HL-60 (cell line): ENCODE results near the gene RPH3AL.
"Not testable (repeated sequence)": the region's sequence is repeated elsewhere in the genome, so short reads cannot be mapped to it uniquely, and the experiment has no call there.

ENCODE experiments used
- DNase-seq, 2 experiments: peaks; one replicate each; pipeline ENCODE4 v3.0.0-alpha.2; 2010 to 2020; ENCODE audit warnings: low read depth in 1 of 2, low spot score in 1 of 2
- H3K27ac ChIP-seq: fragments of 250-450 bp; sonication (Bioruptor Pico); replicated peaks from 2 replicates; pipeline ENCODE4 v1.5.1; 2020; ENCODE audit warnings: mild to moderate bottlenecking, moderate library complexity
- H3K27me3 ChIP-seq: fragments of 250-450 bp; sonication (Bioruptor Pico); 2 replicates; pipeline ENCODE4 v1.5.1; 2021; ENCODE audit warnings: mild to moderate bottlenecking, moderate library complexity; ENCODE audit not compliant: insufficient read depth, poor library complexity, severe bottlenecking
- H3K4me3 ChIP-seq: replicated peaks from 2 replicates; pipeline ENCODE4 v1.5.1; 2011; ENCODE audit warnings: mild to moderate bottlenecking, control low read depth, low read length; ENCODE audit not compliant: insufficient read depth
- CTCF ChIP-seq: IDR thresholded peaks from one replicate; pipeline ENCODE4 v1.5.1; 2011; ENCODE audit warnings: low read length, control low read depth, inconsistent platforms; ENCODE audit not compliant: insufficient read depth
- GABPA ChIP-seq: IDR thresholded peaks from 2 replicates; pipeline ENCODE4 v1.6.1; 2012; ENCODE audit warnings: low read depth
- POLR2AphosphoS5 ChIP-seq: IDR thresholded peaks from 2 replicates; pipeline ENCODE4 v1.6.1; 2012; ENCODE audit warnings: low read depth
- REST ChIP-seq: IDR thresholded peaks from 2 replicates; pipeline ENCODE4 v1.6.1; 2012; ENCODE audit warnings: low read depth; ENCODE audit not compliant: insufficient replicate concordance
- SPI1 ChIP-seq: IDR thresholded peaks from 2 replicates; pipeline ENCODE4 v1.6.1; 2012; ENCODE audit warnings: low read depth, mild to moderate bottlenecking, borderline replicate concordance

The RPH3AL gene

GRCh38 chr17:173166-173911 is 179.3 kb downstream of the RPH3AL start:
- no peak overlapping the region for H3K27ac ChIP-seq
- no peak for TF ChIP-seq GABPA
- TF ChIP-seq CTCF, result no peak
- DNase-seq, result no peak
- no peak overlapping the region for H3K4me3 ChIP-seq
- no peaks in the 10 kb centered on the region for H3K27me3 ChIP-seq

GRCh38 chr17:172401-172800 is 180.2 kb downstream of the RPH3AL start:
- DNase-seq, result no peak
- Histone ChIP-seq H3K4me3 (no peak overlapping the region), H3K27me3 (no peaks in the 10 kb centered on the region), H3K27ac (no peak overlapping the region)
- TF ChIP-seq SPI1, result no peak
- TF ChIP-seq REST, result no peak
- no peak for TF ChIP-seq GABPA
- no peak for TF ChIP-seq POLR2AphosphoS5
- no peak for TF ChIP-seq CTCF

GRCh38 chr17:171871-172270 is 180.7 kb downstream of the RPH3AL start:
- DNase-seq, result no peak
- no peaks in the 10 kb centered on the region for H3K27me3 ChIP-seq
- H3K27ac ChIP-seq, result no peak overlapping the region
- TF ChIP-seq CTCF (no peak), GABPA (no peak), REST (no peak), POLR2AphosphoS5 (no peak), SPI1 (no peak)
- no peak overlapping the region for H3K4me3 ChIP-seq

- Histone ChIP-seq H3K27me3 (no peaks in the 10 kb centered on the region), H3K27ac (no peak overlapping the region), H3K4me3 (no peak overlapping the region)
- no peak for DNase-seq
- TF ChIP-seq GABPA, result no peak
- no peak for TF ChIP-seq CTCF
- TF ChIP-seq REST, result no peak
- no peak for TF ChIP-seq SPI1
- no peak for TF ChIP-seq POLR2AphosphoS5
Measured at GRCh38 chr17:170130-170670, 182.4 kb downstream of the RPH3AL start.

- not testable (repeated sequence) for DNase-seq, H3K4me3 ChIP-seq, H3K27ac ChIP-seq, H3K27me3 ChIP-seq
Measured at GRCh38 chr17:168614-169013, 184.0 kb downstream of the RPH3AL start.
